ENCODE measurements around the gene RNF8. TPM values are rescaled to one million over a fixed set of nuclear protein-coding genes. Genes with fewer than 3 reads are reported as not detected.

Gene RNF8
- total RNA-seq, 3 donors from 2014 or later (not counting 1 experiment from before 2014, with no cell fraction given), result 11.4 to 18.2 (median 14.0) TPM

GRCh38 chr6:37372116-37372515, 18.3 kb downstream of the RNF8 start:
- Mint-ChIP-seq H3K9me3 (no peaks in the 10 kb centered on the region), H3K27me3 (ENCODE audit: low read depth in 2 of 2) (no peaks in the 10 kb centered on the region), H3K36me3 (peaks cover 15% of the 10 kb centered on the region), H3K4me1 (peaks cover 5 to 7% of the 10 kb centered on the region in 2 donors), H3K27ac (no peak overlapping the region), H3K4me3 (no peak overlapping the region)
- Histone ChIP-seq H3K4me3 (ENCODE audit: low read length) (no peak overlapping the region), H3K4me1 (ENCODE audit: control insufficient read depth, insufficient read depth, low read length) (no peaks in the 10 kb centered on the region), H3K27ac (ENCODE audit: low read length) (no peak overlapping the region), H3K36me3 (ENCODE audit: control insufficient read depth, insufficient read depth, low read length) (peaks cover 43% of the 10 kb centered on the region), H3K27me3 (ENCODE audit: control insufficient read depth, insufficient read depth, low read length) (no peaks in the 10 kb centered on the region), H3K9me3 (ENCODE audit: control insufficient read depth, insufficient read depth, low read length) (no peaks in the 10 kb centered on the region)
- TF ChIP-seq, protein P1, sequence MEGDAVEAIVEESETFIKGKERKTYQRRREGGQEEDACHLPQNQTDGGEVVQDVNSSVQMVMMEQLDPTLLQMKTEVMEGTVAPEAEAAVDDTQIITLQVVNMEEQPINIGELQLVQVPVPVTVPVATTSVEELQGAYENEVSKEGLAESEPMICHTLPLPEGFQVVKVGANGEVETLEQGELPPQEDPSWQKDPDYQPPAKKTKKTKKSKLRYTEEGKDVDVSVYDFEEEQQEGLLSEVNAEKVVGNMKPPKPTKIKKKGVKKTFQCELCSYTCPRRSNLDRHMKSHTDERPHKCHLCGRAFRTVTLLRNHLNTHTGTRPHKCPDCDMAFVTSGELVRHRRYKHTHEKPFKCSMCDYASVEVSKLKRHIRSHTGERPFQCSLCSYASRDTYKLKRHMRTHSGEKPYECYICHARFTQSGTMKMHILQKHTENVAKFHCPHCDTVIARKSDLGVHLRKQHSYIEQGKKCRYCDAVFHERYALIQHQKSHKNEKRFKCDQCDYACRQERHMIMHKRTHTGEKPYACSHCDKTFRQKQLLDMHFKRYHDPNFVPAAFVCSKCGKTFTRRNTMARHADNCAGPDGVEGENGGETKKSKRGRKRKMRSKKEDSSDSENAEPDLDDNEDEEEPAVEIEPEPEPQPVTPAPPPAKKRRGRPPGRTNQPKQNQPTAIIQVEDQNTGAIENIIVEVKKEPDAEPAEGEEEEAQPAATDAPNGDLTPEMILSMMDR (IDR thresholded peaks at IDR 0.05), result no peak
- intact Hi-C loops (cut with micrococcal nuclease), result no loop called here
- ATAC-seq (no peak), DNase-seq (no peak)
- no CpG with 5 or more reads among the region's 1 CpG for WGBS (ENCODE audit: insufficient coverage)

DNA sequence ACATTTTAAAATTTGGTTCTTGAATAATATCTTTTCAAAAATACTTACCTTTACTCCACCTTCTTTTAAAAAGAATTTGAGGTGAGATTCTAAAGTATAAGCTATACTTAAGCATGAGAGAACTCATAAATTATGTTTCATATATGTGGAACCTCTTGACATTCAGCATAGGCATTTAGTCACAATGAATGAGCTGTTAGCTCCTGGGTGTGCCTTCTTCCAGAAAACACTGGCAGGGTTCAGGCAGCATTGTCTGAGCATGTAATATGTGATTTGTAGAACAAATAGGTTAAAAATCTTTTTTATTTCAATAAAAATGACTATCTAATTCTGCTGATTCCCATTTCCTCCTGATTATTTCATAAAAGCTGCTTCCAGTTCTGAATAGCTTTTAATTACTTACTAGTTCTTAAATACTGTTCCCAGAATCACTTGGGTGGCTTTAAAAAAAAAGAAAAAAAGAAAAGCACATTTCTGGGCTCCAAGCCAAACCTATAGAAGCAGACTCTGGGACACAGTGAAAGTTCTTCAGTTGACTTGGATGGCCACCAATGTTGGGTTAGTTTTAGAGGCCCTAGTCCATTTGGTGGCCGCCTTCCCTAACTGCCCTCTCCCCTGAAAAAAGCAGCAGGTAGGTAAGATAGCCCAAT, 20.2 kb downstream of the RNF8 start:
- Mint-ChIP-seq H3K36me3 (peaks cover 3% of the 10 kb centered on the region), H3K4me3 (no peak overlapping the region), H3K27ac (no peak overlapping the region), H3K4me1 (peaks cover 4% of the 10 kb centered on the region in 2 donors), H3K9me3 (no peaks in the 10 kb centered on the region), H3K27me3 (ENCODE audit: low read depth in 2 of 2) (no peaks in the 10 kb centered on the region)
- ATAC-seq, result no peak
- intact Hi-C loops (cut with micrococcal nuclease), result no loop called here
- Histone ChIP-seq H3K27me3 (ENCODE audit: control insufficient read depth, insufficient read depth, low read length) (no peaks in the 10 kb centered on the region), H3K4me3 (ENCODE audit: low read length) (no peak overlapping the region), H3K4me1 (ENCODE audit: control insufficient read depth, insufficient read depth, low read length) (no peaks in the 10 kb centered on the region), H3K27ac (ENCODE audit: low read length) (no peak overlapping the region), H3K36me3 (ENCODE audit: control insufficient read depth, insufficient read depth, low read length) (peaks cover 46% of the 10 kb centered on the region), H3K9me3 (ENCODE audit: control insufficient read depth, insufficient read depth, low read length) (no peaks in the 10 kb centered on the region)
- DNase-seq, result no peak
- TF ChIP-seq, protein P1 (IDR thresholded peaks at IDR 0.05), result no peak
- 100% methylated on average over 1 of the region's 1 CpG for WGBS (ENCODE audit: insufficient coverage)

DNA sequence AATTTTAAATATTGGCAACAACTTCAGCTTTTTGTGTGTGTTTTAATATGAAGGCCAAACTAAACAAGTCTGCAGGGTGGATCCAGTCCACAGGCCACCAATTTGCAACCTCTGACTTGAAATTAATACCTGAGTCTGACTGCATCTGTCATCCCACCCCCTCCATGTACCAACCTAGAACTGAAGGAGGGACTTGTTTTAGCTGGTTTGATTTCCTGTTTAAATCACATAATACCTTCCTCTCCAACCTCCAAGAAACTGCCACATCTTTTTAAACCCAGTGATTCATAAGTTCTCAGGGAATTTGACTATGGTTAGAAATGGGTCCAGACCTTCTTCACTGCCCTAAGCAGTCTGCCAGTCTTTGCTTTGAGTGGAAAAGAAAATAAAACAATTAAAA, 21.6 kb downstream of the RNF8 start:
- peaks cover 36% of the 10 kb centered on the region for H3K36me3 ChIP-seq (ENCODE audit: control insufficient read depth, insufficient read depth, low read length)
- ATAC-seq (no peak), DNase-seq (no peak)
- H3K9me3 Mint-ChIP-seq, result no peaks in the 10 kb centered on the region
- H3K9me3 ChIP-seq (ENCODE audit: control insufficient read depth, insufficient read depth, low read length), result no peaks in the 10 kb centered on the region
- H3K27me3 ChIP-seq (ENCODE audit: control insufficient read depth, insufficient read depth, low read length), result no peaks in the 10 kb centered on the region
- TF ChIP-seq, protein P1 (IDR thresholded peaks at IDR 0.05), result no peak
- H3K4me3 Mint-ChIP-seq, result no peak overlapping the region
- H3K27ac ChIP-seq (ENCODE audit: low read length), result no peak overlapping the region
- no peaks in the 10 kb centered on the region for H3K4me1 ChIP-seq (ENCODE audit: control insufficient read depth, insufficient read depth, low read length)
- no peaks in the 10 kb centered on the region for H3K27me3 Mint-ChIP-seq (ENCODE audit: low read depth in 2 of 2)
- H3K4me3 ChIP-seq (ENCODE audit: low read length), result no peak overlapping the region
- H3K36me3 Mint-ChIP-seq, result no peaks in the 10 kb centered on the region
- H3K27ac Mint-ChIP-seq, result peak overlapping the region in 1 of 2 donors; percentile 35
- intact Hi-C loops (cut with micrococcal nuclease), result no loop called here
- no peaks in the 10 kb centered on the region for H3K4me1 Mint-ChIP-seq

Measured in natural killer cell (primary cell).